NCI-H510A (cell line): ENCODE data around the gene RWDD1.

Source experiments
- DNase-seq: peaks from one replicate; lab custom pipeline; 2025; lab: John Stamatoyannopoulos, UW

Gene RWDD1

GRCh38 chr6:116611056-116611455 is 39.8 kb downstream of the RWDD1 start:
- DNase-seq, result no peak

- peak; percentile 75 for DNase-seq
These were observed 44.8 kb downstream of the RWDD1 start, which contains the start of gene RSPH4A for GRCh38 chr6:116615937-116616736. Gene RSPH4A (plus strand): TSS chr6:116616479. CDS start chr6:116616624, 145 bp downstream.

- DNase-seq, result no peak
These were observed 45.4 kb downstream of the RWDD1 start for GRCh38 chr6:116616737-116617053.

- DNase-seq, result no peak
These were observed 52.9 kb downstream of the RWDD1 start for GRCh38 chr6:116624036-116624805.

- no peak for DNase-seq
These were observed 54.6 kb downstream of the RWDD1 start for GRCh38 chr6:116625872-116626271.

- no peak for DNase-seq
These were observed 58.3 kb downstream of the RWDD1 start for GRCh38 chr6:116629563-116629981.

GRCh38 chr6:116631379-116631990 is 60.2 kb downstream of the RWDD1 start:
- DNase-seq, result peak; percentile 75

GRCh38 chr6:116633685-116634084 is 62.4 kb downstream of the RWDD1 start:
- peak; percentile 39 for DNase-seq
